HepG2 (cell line): ENCODE measurements around the gene PRRC2A. TPM values are rescaled to one million over a fixed set of nuclear protein-coding genes. Genes with fewer than 3 reads are reported as not detected.

Experiments
- FOXA3 ChIP-seq: IDR thresholded peaks from 2 replicates; pipeline ENCODE4 v1.6.1; 2016; ENCODE audit warnings: missing genetic modification reagents, missing compliant biosample characterization
- FUBP1 ChIP-seq: sonication (generic); formaldehyde crosslinking; IDR thresholded peaks from 2 replicates; pipeline ENCODE4 v1.5.1; 2020; ENCODE audit warnings: missing genetic modification reagents, mild to moderate bottlenecking, borderline replicate concordance
- HCFC1 ChIP-seq: fragments of 150-350 bp; IDR thresholded peaks from 2 replicates; pipeline ENCODE4 v1.6.1; 2014; ENCODE audit warnings: low read depth, low read length
- IRF9 ChIP-seq: sonication (generic); formaldehyde crosslinking; IDR thresholded peaks from 2 replicates; pipeline ENCODE4 v1.8.0; 2022; ENCODE audit warnings: missing genetic modification reagents, mild to moderate bottlenecking, borderline replicate concordance
- JARID2 ChIP-seq: sonication (generic); formaldehyde crosslinking; IDR thresholded peaks from 2 replicates; pipeline ENCODE4 v1.8.1; 2023; ENCODE audit warnings: missing genetic modification reagents, inconsistent platforms; ENCODE audit not compliant: insufficient replicate concordance
- JUNB ChIP-seq: sonication (generic); formaldehyde crosslinking; IDR thresholded peaks from 2 replicates; pipeline ENCODE4 v1.8.0; 2022; ENCODE audit warnings: missing genetic modification reagents, mild to moderate bottlenecking, borderline replicate concordance
- KMT2B ChIP-seq: IDR thresholded peaks from 2 replicates; pipeline ENCODE4 v1.6.1; 2016; ENCODE audit warnings: missing genetic modification reagents, missing compliant biosample characterization
- POLR2A ChIP-seq, 2 experiments: IDR thresholded peaks; 2 replicates each; pipeline ENCODE4 v1.6.1; 2011; ENCODE audit warnings: low read depth in 2 of 2, low read length in 2 of 2, mild to moderate bottlenecking in 1 of 2, moderate library complexity in 1 of 2; ENCODE audit not compliant: insufficient read depth in 1 of 2
- REPIN1 ChIP-seq: sonication (generic); formaldehyde crosslinking; IDR thresholded peaks from 2 replicates; pipeline ENCODE4 v1.8.0; 2022; ENCODE audit warnings: missing genetic modification reagents, low read depth, mild to moderate bottlenecking, borderline replicate concordance
- SAP130 ChIP-seq: IDR thresholded peaks from 2 replicates; pipeline ENCODE4 v1.6.1; 2016; ENCODE audit warnings: low read depth
- SCMH1 ChIP-seq: sonication (generic); formaldehyde crosslinking; IDR thresholded peaks from 2 replicates; pipeline ENCODE4 v1.9.0; 2021; ENCODE audit warnings: missing genetic modification reagents, mild to moderate bottlenecking, borderline replicate concordance
- SMAD9 ChIP-seq: sonication (generic); formaldehyde crosslinking; IDR thresholded peaks from 2 replicates; pipeline ENCODE4 v1.5.1; 2020; ENCODE audit warnings: mild to moderate bottlenecking, missing genetic modification reagents
- SP4 ChIP-seq: sonication (generic); formaldehyde crosslinking; IDR thresholded peaks from 2 replicates; pipeline ENCODE4 v1.8.1; 2023; ENCODE audit warnings: mild to moderate bottlenecking, missing genetic modification reagents
- TBX2 ChIP-seq: sonication (generic); formaldehyde crosslinking; IDR thresholded peaks from 2 replicates; pipeline ENCODE4 v1.5.0; 2020; ENCODE audit warnings: missing genetic modification reagents, mild to moderate bottlenecking, borderline replicate concordance
- ZBTB43 ChIP-seq: sonication (generic); formaldehyde crosslinking; conservative IDR thresholded peaks from 2 replicates; pipeline ENCODE4 v1.4.0; 2020; ENCODE audit warnings: missing genetic modification reagents
- ZFP36L1 ChIP-seq: sonication (generic); formaldehyde crosslinking; IDR thresholded peaks from 2 replicates; pipeline ENCODE4 v1.8.0; 2022; ENCODE audit warnings: mild to moderate bottlenecking, missing genetic modification reagents, moderate library complexity
- ZGPAT ChIP-seq: IDR thresholded peaks from 2 replicates; pipeline ENCODE4 v1.6.1; 2016; ENCODE audit warnings: mild to moderate bottlenecking
- ZIK1 ChIP-seq: sonication (generic); formaldehyde crosslinking; IDR thresholded peaks from 2 replicates; pipeline ENCODE4 v1.5.0; 2020; ENCODE audit warnings: mild to moderate bottlenecking, low read depth, missing genetic modification reagents, borderline replicate concordance
- ZNF24 ChIP-seq: fragments of 450-650 bp; IDR thresholded peaks from 2 replicates; pipeline ENCODE4 v1.6.1; 2017; ENCODE audit warnings: antibody characterized with exemption, mild to moderate bottlenecking
- ZNF251 ChIP-seq: sonication (generic); formaldehyde crosslinking; IDR thresholded peaks from 2 replicates; pipeline ENCODE4 v1.9.0; 2021; ENCODE audit warnings: mild to moderate bottlenecking, missing genetic modification reagents
- ZNF264 ChIP-seq: sonication (generic); formaldehyde crosslinking; IDR thresholded peaks from 2 replicates; pipeline ENCODE4 v1.4.0; 2020; ENCODE audit warnings: missing genetic modification reagents
- ZNF572 ChIP-seq: sonication (generic); formaldehyde crosslinking; IDR thresholded peaks from 2 replicates; pipeline ENCODE4 v1.5.1; 2020; ENCODE audit warnings: mild to moderate bottlenecking, missing genetic modification reagents
- ZNF629 ChIP-seq: sonication (generic); formaldehyde crosslinking; conservative IDR thresholded peaks from 2 replicates; pipeline ENCODE4 v1.5.0; 2020; ENCODE audit warnings: missing genetic modification reagents
- ZNF749 ChIP-seq: sonication (generic); formaldehyde crosslinking; IDR thresholded peaks from 2 replicates; pipeline ENCODE4 v1.8.0; 2022; ENCODE audit warnings: mild to moderate bottlenecking, missing genetic modification reagents, moderate library complexity, borderline replicate concordance
- ZNF839 ChIP-seq: sonication (generic); formaldehyde crosslinking; IDR thresholded peaks from 2 replicates; pipeline ENCODE4 v1.4.0; 2020; ENCODE audit warnings: missing genetic modification reagents, mild to moderate bottlenecking, borderline replicate concordance
- polyA plus RNA-seq, 8 experiments: library from polyadenylated mRNA; depleted of rRNA in 3 of 8; stranded (reverse) in 7 of 8; unstranded in 1 of 8; fragments of >200 nt; fragmentation: Illumina TruSeq in 4 of 8; extraction: Trizol in 4 of 8; gene quantifications; 2 replicates each; pipeline versions ENCODE4 v1.2.1 to v1.2.3, GENCODE V29; 2011 to 2016; ENCODE audit warnings: low read depth in 4 of 8, missing spikeins in 1 of 8, mixed read lengths in 1 of 8; ENCODE audit not compliant: insufficient read depth in 1 of 8
- total RNA-seq, 5 experiments: library from RNA; depleted of rRNA; stranded (reverse); fragments of >200 nt; fragmentation: Illumina TruSeq; extraction: Trizol; gene quantifications; 2 replicates each; pipeline ENCODE4 v1.2.3, GENCODE V29; 2016; ENCODE audit warnings: low read depth in 1 of 5

PRRC2A gene
- total and polyA plus RNA-seq, 2 of the 13 experiments (the other 11 are each of a cell fraction or from before 2014, with no cell fraction given): 38.9 to 47.4 TPM

- TF ChIP-seq ZGPAT (peak; percentile 59; the same call in 1 of the 2 replicates), ZNF572 (peak; percentile 72; the same call in 1 of the 2 replicates), HCFC1 (peak; percentile 23), TBX2 (peak; percentile 97), JARID2 (CRISPR knock-in tag) (no peak), ZNF264 (CRISPR knock-in tag) (peak; percentile 88; the same call in 1 of the 2 replicates), FUBP1 (CRISPR knock-in tag) (no peak), SMAD9 (CRISPR knock-in tag) (0 out of 2 replicates have a peak, but pooled peaks have one; percentile 25), REPIN1 (peak; percentile 85; the same call in 1 of the 2 replicates), KMT2B (CRISPR knock-in tag) (peak; percentile 78), ZFP36L1 (CRISPR knock-in tag) (peak; percentile 87; the same call in 1 of the 2 replicates), POLR2A (IDR thresholded peaks at IDR 0.05; ENCODE audit: insufficient read depth in 1 of 2, low read depth in 2 of 2, low read length in 2 of 2) (peak; percentile 81 to 85), ZNF629 (CRISPR knock-in tag) (0 out of 2 replicates have a peak, but pooled peaks have one; percentile 10), ZNF749 (peak; percentile 67), SP4 (CRISPR knock-in tag) (peak; percentile 97), ZNF839 (CRISPR knock-in tag) (no peak), IRF9 (CRISPR knock-in tag) (peak; percentile 83; the same call in 1 of the 2 replicates), SCMH1 (no peak), ZNF251 (peak; percentile 42; the same call in 1 of the 2 replicates), FOXA3 (CRISPR knock-in tag) (peak; percentile 45), JUNB (CRISPR knock-in tag) (peak; percentile 67), ZBTB43 (CRISPR knock-in tag) (peak; percentile 78), SAP130 (peak; percentile 87), ZNF24 (no peak), ZIK1 (CRISPR knock-in tag) (peak; percentile 69; the same call in 1 of the 2 replicates)
These were observed 520 bp upstream of the PRRC2A start (continued) for GRCh38 chr6:31619805-31620585.
